HepG2 (cell line): ENCODE data around the gene DPEP3. TPM values are rescaled to one million over a fixed set of nuclear protein-coding genes. Genes with fewer than 3 reads are reported as not detected.

ENCODE experiments used
- DNMT3B ChIP-seq: conservative IDR thresholded peaks from 2 replicates; pipeline ENCODE4 v1.6.1; 2016; ENCODE audit warnings: missing biosample characterization, control low read depth
- FLYWCH1 ChIP-seq: sonication (generic); formaldehyde crosslinking; IDR thresholded peaks from 2 replicates; pipeline ENCODE4 v1.8.1; 2023; ENCODE audit warnings: mild to moderate bottlenecking, missing genetic modification reagents
- FOXK2 ChIP-seq: fragments of 450-650 bp; IDR thresholded peaks from 2 replicates; pipeline ENCODE4 v1.6.1; 2016
- GPBP1L1 ChIP-seq: sonication (generic); formaldehyde crosslinking; IDR thresholded peaks from 2 replicates; pipeline ENCODE4 v1.5.0; 2020; ENCODE audit warnings: mild to moderate bottlenecking, missing genetic modification reagents
- HNF4G ChIP-seq, 2 experiments: sonication (generic) in 1 of 2; formaldehyde crosslinking in 1 of 2; IDR thresholded peaks; 2 replicates each; pipeline versions ENCODE4 v1.4.0 to v1.6.1; 2011 to 2020; ENCODE audit warnings: borderline replicate concordance in 2 of 2, low read depth in 2 of 2, mild to moderate bottlenecking in 2 of 2, low read length in 1 of 2, missing genetic modification reagents in 1 of 2, moderate library complexity in 1 of 2
- ISL2 ChIP-seq: sonication (generic); formaldehyde crosslinking; IDR thresholded peaks from 2 replicates; pipeline ENCODE4 v1.5.0; 2020; ENCODE audit warnings: missing genetic modification reagents
- MBNL3 ChIP-seq: fragments of 250-450 bp; sonication (Bioruptor Pico); conservative IDR thresholded peaks from 2 replicates; pipeline ENCODE4 v1.8.0; 2022; ENCODE audit warnings: mild to moderate bottlenecking, inconsistent platforms
- MZF1 ChIP-seq: sonication (generic); formaldehyde crosslinking; IDR thresholded peaks from 2 replicates; pipeline ENCODE4 v1.8.1; 2023; ENCODE audit warnings: mild to moderate bottlenecking, missing genetic modification reagents, borderline replicate concordance
- NR2C2 ChIP-seq: sonication (generic); formaldehyde crosslinking; IDR thresholded peaks from 2 replicates; pipeline ENCODE4 v1.4.0; 2020; ENCODE audit warnings: missing genetic modification reagents, mild to moderate bottlenecking, moderate library complexity, borderline replicate concordance
- NRL ChIP-seq: sonication (generic); formaldehyde crosslinking; IDR thresholded peaks from 2 replicates; pipeline ENCODE4 v1.5.0; 2020; ENCODE audit warnings: missing genetic modification reagents, mild to moderate bottlenecking, moderate library complexity, borderline replicate concordance
- POLR2A ChIP-seq, 2 experiments: IDR thresholded peaks; 2 replicates each; pipeline ENCODE4 v1.6.1; 2011; ENCODE audit warnings: low read depth in 2 of 2, low read length in 2 of 2, mild to moderate bottlenecking in 1 of 2, moderate library complexity in 1 of 2; ENCODE audit not compliant: insufficient read depth in 1 of 2
- ZKSCAN1 ChIP-seq: fragments of 150-350 bp; IDR thresholded peaks from 2 replicates; pipeline ENCODE4 v1.6.1; 2014; ENCODE audit warnings: low read length
- ZMYM4 ChIP-seq: sonication (generic); formaldehyde crosslinking; IDR thresholded peaks from 2 replicates; pipeline ENCODE4 v1.8.1; 2023; ENCODE audit warnings: mild to moderate bottlenecking, missing genetic modification reagents
- ZNF484 ChIP-seq: sonication (generic); formaldehyde crosslinking; IDR thresholded peaks from 2 replicates; pipeline ENCODE4 v1.5.1; 2020; ENCODE audit warnings: mild to moderate bottlenecking, low read depth, missing genetic modification reagents, borderline replicate concordance
- ZNF562 ChIP-seq: sonication (generic); formaldehyde crosslinking; IDR thresholded peaks from 2 replicates; pipeline ENCODE4 v1.8.0; 2022; ENCODE audit warnings: missing genetic modification reagents, borderline replicate concordance
- ZNF563 ChIP-seq: sonication (generic); formaldehyde crosslinking; IDR thresholded peaks from 2 replicates; pipeline ENCODE4 v1.8.0; 2022; ENCODE audit warnings: mild to moderate bottlenecking, moderate library complexity, missing genetic modification reagents
- ZNF607 ChIP-seq: sonication (generic); formaldehyde crosslinking; IDR thresholded peaks from 2 replicates; pipeline ENCODE4 v1.5.1; 2020; ENCODE audit warnings: missing genetic modification reagents, mild to moderate bottlenecking, borderline replicate concordance
- ZNF704 ChIP-seq: sonication (generic); formaldehyde crosslinking; IDR thresholded peaks from 2 replicates; pipeline ENCODE4 v1.8.1; 2023; ENCODE audit warnings: mild to moderate bottlenecking, inconsistent platforms, moderate library complexity, missing genetic modification reagents, borderline replicate concordance
- ZNF790 ChIP-seq: sonication (generic); formaldehyde crosslinking; IDR thresholded peaks from 2 replicates; pipeline ENCODE4 v1.8.0; 2022; ENCODE audit warnings: missing genetic modification reagents, mild to moderate bottlenecking, borderline replicate concordance
- polyA plus RNA-seq, 8 experiments: library from polyadenylated mRNA; depleted of rRNA in 3 of 8; stranded (reverse) in 7 of 8; unstranded in 1 of 8; fragments of >200 nt; fragmentation: Illumina TruSeq in 4 of 8; extraction: Trizol in 4 of 8; gene quantifications; 2 replicates each; pipeline versions ENCODE4 v1.2.1 to v1.2.3, GENCODE V29; 2011 to 2016; ENCODE audit warnings: low read depth in 4 of 8, missing spikeins in 1 of 8, mixed read lengths in 1 of 8; ENCODE audit not compliant: insufficient read depth in 1 of 8
- total RNA-seq, 5 experiments: library from RNA; depleted of rRNA; stranded (reverse); fragments of >200 nt; fragmentation: Illumina TruSeq; extraction: Trizol; gene quantifications; 2 replicates each; pipeline ENCODE4 v1.2.3, GENCODE V29; 2016; ENCODE audit warnings: low read depth in 1 of 5
- TF ChIP-seq, protein P1 (sequence below): IDR thresholded peaks from 2 replicates; pipeline ENCODE4 v1.6.1; 2016
- TF ChIP-seq, protein P2 (sequence below): sonication (generic); formaldehyde crosslinking; IDR thresholded peaks from 2 replicates; pipeline ENCODE4 v1.8.0; 2022; ENCODE audit warnings: mild to moderate bottlenecking, missing genetic modification reagents, moderate library complexity
- TF ChIP-seq, protein P3 (sequence below): sonication (generic); formaldehyde crosslinking; IDR thresholded peaks from 2 replicates; pipeline ENCODE4 v1.4.0; 2020; ENCODE audit warnings: missing genetic modification reagents
- TF ChIP-seq, protein P4 (sequence below): IDR thresholded peaks from 2 replicates; pipeline ENCODE4 v1.6.1; 2012; ENCODE audit warnings: low read depth, low read length, improper control_type of control experiment

DPEP3 gene
- total and polyA plus RNA-seq, 2 of the 13 experiments (the other 11 are each of a cell fraction or from before 2014, with no cell fraction given), result not detected

- peak; percentile 89 for TF ChIP-seq NR2C2
- TF ChIP-seq ZNF563, result no peak
- TF ChIP-seq ISL2 (CRISPR knock-in tag), result no peak
- no peak for TF ChIP-seq ZNF484 (CRISPR knock-in tag)
- TF ChIP-seq, protein P1, sequence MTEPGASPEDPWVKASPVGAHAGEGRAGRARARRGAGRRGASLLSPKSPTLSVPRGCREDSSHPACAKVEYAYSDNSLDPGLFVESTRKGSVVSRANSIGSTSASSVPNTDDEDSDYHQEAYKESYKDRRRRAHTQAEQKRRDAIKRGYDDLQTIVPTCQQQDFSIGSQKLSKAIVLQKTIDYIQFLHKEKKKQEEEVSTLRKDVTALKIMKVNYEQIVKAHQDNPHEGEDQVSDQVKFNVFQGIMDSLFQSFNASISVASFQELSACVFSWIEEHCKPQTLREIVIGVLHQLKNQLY (CRISPR knock-in tag), result 0 out of 2 replicates have a peak, but pooled peaks have one; percentile 27
- TF ChIP-seq, protein P2, sequence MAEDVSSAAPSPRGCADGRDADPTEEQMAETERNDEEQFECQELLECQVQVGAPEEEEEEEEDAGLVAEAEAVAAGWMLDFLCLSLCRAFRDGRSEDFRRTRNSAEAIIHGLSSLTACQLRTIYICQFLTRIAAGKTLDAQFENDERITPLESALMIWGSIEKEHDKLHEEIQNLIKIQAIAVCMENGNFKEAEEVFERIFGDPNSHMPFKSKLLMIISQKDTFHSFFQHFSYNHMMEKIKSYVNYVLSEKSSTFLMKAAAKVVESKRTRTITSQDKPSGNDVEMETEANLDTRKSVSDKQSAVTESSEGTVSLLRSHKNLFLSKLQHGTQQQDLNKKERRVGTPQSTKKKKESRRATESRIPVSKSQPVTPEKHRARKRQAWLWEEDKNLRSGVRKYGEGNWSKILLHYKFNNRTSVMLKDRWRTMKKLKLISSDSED, result no peak
- TF ChIP-seq POLR2A (IDR thresholded peaks at IDR 0.05; ENCODE audit: insufficient read depth in 1 of 2, low read depth in 2 of 2, low read length in 2 of 2), result no peak
- no peak for TF ChIP-seq FLYWCH1 (CRISPR knock-in tag)
- peak; percentile 96 for TF ChIP-seq HNF4G (IDR thresholded peaks at IDR 0.05; ENCODE audit: borderline replicate concordance, low read depth, low read length)
- peak; percentile 93 for TF ChIP-seq HNF4G (CRISPR knock-in tag; IDR thresholded peaks at IDR 0.05; ENCODE audit: borderline replicate concordance, low read depth)
- TF ChIP-seq ZNF704 (CRISPR knock-in tag), result no peak; the same call in 1 of the 2 replicates
- TF ChIP-seq ZNF607 (CRISPR knock-in tag), result no peak
- TF ChIP-seq, protein P3, sequence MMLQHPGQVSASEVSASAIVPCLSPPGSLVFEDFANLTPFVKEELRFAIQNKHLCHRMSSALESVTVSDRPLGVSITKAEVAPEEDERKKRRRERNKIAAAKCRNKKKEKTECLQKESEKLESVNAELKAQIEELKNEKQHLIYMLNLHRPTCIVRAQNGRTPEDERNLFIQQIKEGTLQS (CRISPR knock-in tag), result no peak
- no peak; the same call in none of the 2 replicates for TF ChIP-seq ZMYM4 (CRISPR knock-in tag)
- TF ChIP-seq ZKSCAN1, result peak; percentile 45; the same call in 1 of the 2 replicates
- TF ChIP-seq, protein P4, sequence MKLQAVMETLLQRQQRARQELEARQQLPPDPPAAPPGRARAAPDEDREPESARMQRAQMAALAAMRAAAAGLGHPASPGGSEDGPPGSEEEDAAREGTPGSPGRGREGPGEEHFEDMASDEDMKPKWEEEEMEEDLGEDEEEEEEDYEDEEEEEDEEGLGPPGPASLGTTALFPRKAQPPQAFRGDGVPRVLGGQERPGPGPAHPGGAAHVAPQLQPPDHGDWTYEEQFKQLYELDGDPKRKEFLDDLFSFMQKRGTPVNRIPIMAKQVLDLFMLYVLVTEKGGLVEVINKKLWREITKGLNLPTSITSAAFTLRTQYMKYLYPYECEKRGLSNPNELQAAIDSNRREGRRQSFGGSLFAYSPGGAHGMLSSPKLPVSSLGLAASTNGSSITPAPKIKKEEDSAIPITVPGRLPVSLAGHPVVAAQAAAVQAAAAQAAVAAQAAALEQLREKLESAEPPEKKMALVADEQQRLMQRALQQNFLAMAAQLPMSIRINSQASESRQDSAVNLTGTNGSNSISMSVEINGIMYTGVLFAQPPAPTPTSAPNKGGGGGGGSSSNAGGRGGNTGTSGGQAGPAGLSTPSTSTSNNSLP, result no peak
- no peak for TF ChIP-seq NRL (CRISPR knock-in tag)
- TF ChIP-seq GPBP1L1 (CRISPR knock-in tag), result no peak
- no peak for TF ChIP-seq DNMT3B (CRISPR knock-in tag)
- no peak for TF ChIP-seq FOXK2
- TF ChIP-seq MZF1 (CRISPR knock-in tag), result no peak
- no peak for TF ChIP-seq ZNF790
- TF ChIP-seq ZNF562, result no peak
- TF ChIP-seq MBNL3 (CRISPR knock-in tag), result no peak
Measured at GRCh38 chr16:67943256-67943618, 37.1 kb downstream of the DPEP3 start (continued).
